IMR-90 (cell line): ENCODE measurements around the gene PCYT2. TPM values are rescaled to one million over a fixed set of nuclear protein-coding genes. Genes with fewer than 3 reads are reported as not detected.

Experiments
- ATAC-seq: fragments of 200-7000 bp; cut with Tn5 transposase; 2 replicates; pipeline ENCODE4 v1.9.1; 2020; ENCODE audit warnings: low read depth, mild to moderate bottlenecking, moderate library complexity
- BruUV-seq: library from RNA; stranded (reverse); fragments of 400-500 nt; replicated peaks from 2 replicates; lab custom pipeline; 2021; lab: Mats Ljungman, UMichigan
- CTCF ChIA-PET: fragments of 300-600 bp; formaldehyde crosslinking; extraction: SDS; loops from one replicate; lab custom pipeline; 2021; ENCODE audit warnings: antibody characterized with exemption; lab: Yijun Ruan, JAX
- POLR2A ChIA-PET: fragments of 300-600 bp; sonication (Branson Sonifier 250); formaldehyde crosslinking; loops from one replicate; lab custom pipeline; 2022; ENCODE audit warnings: antibody characterized with exemption; ENCODE audit not compliant: unreplicated experiment; lab: Charles Lee
- DNase-seq: peaks from one replicate; pipeline ENCODE4 v3.0.0; 2013
- H2AFZ ChIP-seq: replicated peaks from 2 replicates; pipeline ENCODE3; 2013; ENCODE audit warnings: low read length, mild to moderate bottlenecking; ENCODE audit not compliant: poor library complexity
- H2AK5ac ChIP-seq: 2 replicates; pipeline ENCODE4 v1.6.1; 2013; ENCODE audit warnings: low read depth, low read length, inconsistent platforms
- H2AK9ac ChIP-seq: replicated peaks from 2 replicates; pipeline ENCODE3; 2013; ENCODE audit warnings: mild to moderate bottlenecking, low read depth, low read length, moderate library complexity; ENCODE audit not compliant: poor library complexity
- H2BK120ac ChIP-seq: 2 replicates; pipeline ENCODE4 v1.6.1; 2013; ENCODE audit warnings: low read depth, low read length, inconsistent platforms
- H2BK15ac ChIP-seq: 3 replicates; pipeline ENCODE4 v1.6.1; 2013; ENCODE audit warnings: low read depth, low read length, inconsistent platforms
- H2BK20ac ChIP-seq: 2 replicates; pipeline ENCODE4 v1.6.1; 2013; ENCODE audit warnings: low read depth, mild to moderate bottlenecking, inconsistent platforms, low read length, moderate library complexity
- H2BK5ac ChIP-seq: 2 replicates; pipeline ENCODE4 v1.6.1; 2013; ENCODE audit warnings: mild to moderate bottlenecking, low read depth, low read length, inconsistent platforms; ENCODE audit not compliant: poor library complexity, severe bottlenecking
- H3K14ac ChIP-seq: replicated peaks from 2 replicates; pipeline ENCODE4 v1.6.1; 2013; ENCODE audit warnings: low read depth, low read length, inconsistent platforms
- H3K18ac ChIP-seq: 2 replicates; pipeline ENCODE4 v1.6.1; 2013; ENCODE audit warnings: low read depth, low read length, control low read depth
- H3K23ac ChIP-seq: 2 replicates; pipeline ENCODE4 v1.6.1; 2013; ENCODE audit warnings: low read depth, low read length, inconsistent platforms
- H3K27ac ChIP-seq: 2 replicates; pipeline ENCODE4 v1.5.1; 2013; ENCODE audit warnings: mild to moderate bottlenecking, control low read depth, low read length; ENCODE audit not compliant: insufficient read depth
- H3K27me3 ChIP-seq: 2 replicates; pipeline ENCODE4 v1.6.1; 2013; ENCODE audit warnings: low read length; ENCODE audit not compliant: control insufficient read depth, insufficient read depth
- H3K36me3 ChIP-seq: 2 replicates; pipeline ENCODE4 v1.6.1; 2013; ENCODE audit warnings: low read length, mixed read lengths; ENCODE audit not compliant: control insufficient read depth, insufficient read depth
- H3K4ac ChIP-seq: 2 replicates; pipeline ENCODE4 v1.6.1; 2013; ENCODE audit warnings: low read depth, low read length, inconsistent platforms
- H3K4me1 ChIP-seq: 2 replicates; pipeline ENCODE4 v1.6.1; 2013; ENCODE audit warnings: low read length, mixed read lengths; ENCODE audit not compliant: control insufficient read depth, insufficient read depth
- H3K4me2 ChIP-seq: 2 replicates; pipeline ENCODE4 v1.6.1; 2013; ENCODE audit warnings: low read depth, mild to moderate bottlenecking, control low read depth, low read length, moderate library complexity
- H3K4me3 ChIP-seq: 2 replicates; pipeline ENCODE4 v1.5.1; 2013; ENCODE audit warnings: low read depth, mild to moderate bottlenecking, control low read depth, low read length, moderate library complexity; ENCODE audit not compliant: insufficient read depth
- H3K56ac ChIP-seq: 2 replicates; pipeline ENCODE4 v1.6.1; 2013; ENCODE audit warnings: low read length, inconsistent platforms; ENCODE audit not compliant: insufficient read depth; ENCODE audit errors: extremely low read depth
- H3K79me1 ChIP-seq, 2 experiments: 2 replicates each; pipeline ENCODE4 v1.6.1; 2013; ENCODE audit warnings: low read length in 2 of 2, inconsistent platforms in 1 of 2, low read depth in 1 of 2
- H3K9ac ChIP-seq: 2 replicates; pipeline ENCODE4 v1.6.1; 2013; ENCODE audit warnings: low read depth, low read length, control low read depth
- H3K9me1 ChIP-seq: 2 replicates; pipeline ENCODE4 v1.6.1; 2013; ENCODE audit warnings: low read length, inconsistent platforms; ENCODE audit not compliant: insufficient read depth
- H3K9me3 ChIP-seq: 2 replicates; pipeline ENCODE4 v1.6.1; 2013; ENCODE audit warnings: low read length; ENCODE audit not compliant: control insufficient read depth, insufficient read depth
- H4K20me1 ChIP-seq: 2 replicates; pipeline ENCODE4 v1.6.1; 2013; ENCODE audit warnings: low read length, inconsistent platforms; ENCODE audit not compliant: insufficient read depth
- H4K5ac ChIP-seq: 2 replicates; pipeline ENCODE4 v1.6.1; 2013; ENCODE audit warnings: mild to moderate bottlenecking, low read depth, low read length, control low read depth
- H4K8ac ChIP-seq, 2 experiments: 2 replicates each; pipeline ENCODE4 v1.6.1; 2013; ENCODE audit warnings: low read depth in 2 of 2, low read length in 2 of 2, control low read depth in 1 of 2, inconsistent platforms in 1 of 2
- H4K91ac ChIP-seq: 2 replicates; pipeline ENCODE4 v1.6.1; 2013; ENCODE audit warnings: low read depth, low read length, inconsistent platforms; ENCODE audit not compliant: insufficient read depth
- BHLHE40 ChIP-seq: fragments of 150-350 bp; IDR thresholded peaks from 2 replicates; pipeline ENCODE4 v1.6.1; 2016; ENCODE audit warnings: mild to moderate bottlenecking, low read depth, low read length
- CHD1 ChIP-seq: IDR thresholded peaks from 2 replicates; pipeline ENCODE4 v1.6.1; 2012; ENCODE audit warnings: low read depth, low read length, improper control_type of control experiment
- MXI1 ChIP-seq: IDR thresholded peaks from 2 replicates; pipeline ENCODE4 v1.6.1; 2012; ENCODE audit warnings: low read depth, mild to moderate bottlenecking, low read length, moderate library complexity, borderline replicate concordance
- USF2 ChIP-seq: fragments of 150-350 bp; IDR thresholded peaks from 2 replicates; pipeline ENCODE4 v1.6.1; 2017; ENCODE audit warnings: mild to moderate bottlenecking, antibody characterized with exemption, low read length, low read depth
- WGBS, 2 experiments: methylation state at CpG; one replicate each; pipeline versions ENCODE4 v1.1.5 to v1.1.7; 2013; ENCODE audit warnings: missing lambda C conversion rate in 2 of 2; ENCODE audit not compliant: insufficient read length in 1 of 2; ENCODE audit errors: extremely low coverage in 2 of 2; 5-methylcytosine and 5-hydroxymethylcytosine counted together
- dilution Hi-C: fragments of 300-500 bp; cut with HindIII; formaldehyde crosslinking; loops from one replicate; pipeline ENCODE4 v1.14.3; 2018; ENCODE audit warnings: low sequenced_read_pairs; ENCODE audit not compliant: unreplicated experiment
- in situ Hi-C: fragments of 300-500 bp; cut with MboI; formaldehyde crosslinking; loops from 3 replicates; pipeline ENCODE4 v1.14.3; 2019; ENCODE audit warnings: low sequenced_read_pairs, inconsistent platforms, mixed read lengths
- intact Hi-C: fragments of 100-400 bp; cut with micrococcal nuclease; formaldehyde crosslinking; loops from 2 replicates; pipeline ENCODE4 v1.10.0; 2022
- polyA plus RNA-seq, 3 experiments: library from polyadenylated mRNA; depleted of rRNA; stranded (reverse); fragments of >200 nt; gene quantifications; 2 replicates each; pipeline ENCODE4 v1.2.3, GENCODE V29; 2012; ENCODE audit warnings: low replicate concordance in 1 of 3
- total RNA-seq: library from RNA; depleted of rRNA; stranded (reverse); fragments of >200 nt; gene quantifications from 2 replicates; pipeline ENCODE4 v1.2.3, GENCODE V29; 2012
- TF ChIP-seq, protein P1 (sequence below): fragments of 150-350 bp; IDR thresholded peaks from 2 replicates; pipeline ENCODE4 v1.6.1; 2016; ENCODE audit warnings: low read depth, mild to moderate bottlenecking, low read length, moderate library complexity, borderline replicate concordance

Gene PCYT2
- total and polyA plus RNA-seq, 2 of the 4 experiments (the other 2 are of a cell fraction): 37.3 to 38.5 TPM

DNA sequence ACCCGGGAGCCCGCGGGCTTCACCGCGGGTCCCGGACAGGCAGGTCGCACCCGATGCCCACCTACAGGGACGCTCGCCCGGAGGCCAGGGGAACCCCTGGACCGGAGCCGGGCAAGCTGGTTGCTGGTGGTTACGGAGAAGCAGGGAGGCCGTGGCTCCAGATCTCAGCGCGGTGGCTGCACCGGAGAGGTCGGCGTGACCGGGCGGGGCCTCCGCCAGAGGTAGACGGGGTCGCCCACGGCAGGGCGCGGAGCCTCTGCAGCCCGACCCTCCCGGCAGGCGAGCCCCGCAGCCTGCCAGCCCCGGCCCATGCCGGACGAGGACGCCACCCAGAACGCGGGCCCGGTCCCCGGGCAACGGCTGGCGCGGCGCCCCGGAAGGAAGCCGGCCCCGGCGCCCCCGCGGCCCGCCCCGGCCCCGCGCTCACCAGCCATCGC lies 341 bp downstream of the PCYT2 start:
- Histone ChIP-seq H2AFZ (peak overlapping the region; percentile 89), H3K4me2 (peak overlapping the region; percentile 65), H2BK20ac (no peak overlapping the region), H4K8ac (no peak overlapping the region), H4K5ac (no peak overlapping the region), H3K9me3 (no peaks in the 10 kb centered on the region), H3K23ac (peak overlapping the region; percentile 58; the same call in 1 of the 2 replicates), H3K79me1 (peaks cover 7 to 38% of the 10 kb centered on the region in 2 experiments; a peak in 3 of 4 replicates), H3K4me1 (peaks cover 5% of the 10 kb centered on the region), H4K91ac (no peak overlapping the region), H3K18ac (no peak overlapping the region), H2BK120ac (no peak overlapping the region), H3K9me1 (peaks cover 8% of the 10 kb centered on the region; the same call in 1 of the 2 replicates), H3K27me3 (no peaks in the 10 kb centered on the region), H3K4ac (peak overlapping the region; percentile 11; the same call in 1 of the 2 replicates), H3K4me3 (peak overlapping the region; percentile 90), H2AK9ac (peak overlapping the region; percentile 93), H2BK15ac (no peak overlapping the region), H4K20me1 (peaks cover 27% of the 10 kb centered on the region), H3K9ac (peak overlapping the region; percentile 55), H3K14ac (0 out of 2 replicates have a peak overlapping the region, but pooled peaks have one; percentile 33), H3K36me3 (peaks cover 49% of the 10 kb centered on the region), H3K56ac (no peak overlapping the region; the same call in 1 of the 2 replicates), H3K27ac (peak overlapping the region; percentile 4; the same call in 1 of the 2 replicates), H2BK5ac (no peak overlapping the region), H2AK5ac (no peak overlapping the region)
- no TSS peak for BruUV-seq
- dilution Hi-C loops (no loop called here), intact Hi-C loops (no loop called here), in situ Hi-C loops (no loop called here)
- DNase-seq (no peak), ATAC-seq (peak; percentile 45)
- POLR2A ChIA-PET: no interaction called here
- no peak for TF ChIP-seq BHLHE40
- 0 out of 2 replicates have a peak, but pooled peaks have one; percentile 37 for TF ChIP-seq MXI1
- TF ChIP-seq CHD1: no peak
- TF ChIP-seq, protein P1, sequence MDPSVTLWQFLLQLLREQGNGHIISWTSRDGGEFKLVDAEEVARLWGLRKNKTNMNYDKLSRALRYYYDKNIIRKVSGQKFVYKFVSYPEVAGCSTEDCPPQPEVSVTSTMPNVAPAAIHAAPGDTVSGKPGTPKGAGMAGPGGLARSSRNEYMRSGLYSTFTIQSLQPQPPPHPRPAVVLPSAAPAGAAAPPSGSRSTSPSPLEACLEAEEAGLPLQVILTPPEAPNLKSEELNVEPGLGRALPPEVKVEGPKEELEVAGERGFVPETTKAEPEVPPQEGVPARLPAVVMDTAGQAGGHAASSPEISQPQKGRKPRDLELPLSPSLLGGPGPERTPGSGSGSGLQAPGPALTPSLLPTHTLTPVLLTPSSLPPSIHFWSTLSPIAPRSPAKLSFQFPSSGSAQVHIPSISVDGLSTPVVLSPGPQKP: no peak
- TF ChIP-seq USF2: no peak
- 1% methylated on average over 22 of the region's 55 CpGs; no CpG with 5 or more reads in 1 of the 2 experiments for WGBS, 2 experiments
- CTCF ChIA-PET: no interaction called here
